Large intestine (tissue), 3 donors: Measurements from ENCODE around the gene ST6GALNAC3. TPM values are rescaled to one million over a fixed set of nuclear protein-coding genes. Genes with fewer than 3 reads are reported as not detected.

Source experiments
- DNase-seq, 2 donors: peaks; one replicate each; pipeline versions ENCODE4 v3.0.0 to v3.0.0-alpha.2; 2013
- H3K27ac ChIP-seq: one replicate; pipeline ENCODE4 v1.5.1; 2013; ENCODE audit warnings: low read length
- H3K27me3 ChIP-seq: 2 replicates; pipeline ENCODE4 v1.6.1; 2013; ENCODE audit warnings: low read length; ENCODE audit not compliant: control insufficient read depth, insufficient read depth
- H3K36me3 ChIP-seq: 2 replicates; pipeline ENCODE4 v1.6.1; 2013; ENCODE audit warnings: low read length; ENCODE audit not compliant: control insufficient read depth, insufficient read depth
- H3K4me1 ChIP-seq: one replicate; pipeline ENCODE4 v1.6.1; 2013; ENCODE audit warnings: low read length; ENCODE audit not compliant: control insufficient read depth, insufficient read depth
- H3K4me3 ChIP-seq: one replicate; pipeline ENCODE4 v1.5.1; 2013; ENCODE audit warnings: low read length
- H3K9me3 ChIP-seq: one replicate; pipeline ENCODE4 v1.6.1; 2013; ENCODE audit warnings: mild to moderate bottlenecking, low read depth, low read length, moderate library complexity; ENCODE audit not compliant: control insufficient read depth
- WGBS: methylation state at CpG from one replicate; pipeline ENCODE4 v1.1.5; 2013; ENCODE audit warnings: low lambda C conversion rate; ENCODE audit not compliant: insufficient coverage; 5-methylcytosine and 5-hydroxymethylcytosine counted together
- polyA plus RNA-seq: library from polyadenylated mRNA; unstranded; fragments of 120-200 nt; gene quantifications from one replicate; pipeline ENCODE4 v1.2.1, GENCODE V29; 2013

ST6GALNAC3 gene
- polyA plus RNA-seq, 1 donor, result 18.0 TPM

DNA sequence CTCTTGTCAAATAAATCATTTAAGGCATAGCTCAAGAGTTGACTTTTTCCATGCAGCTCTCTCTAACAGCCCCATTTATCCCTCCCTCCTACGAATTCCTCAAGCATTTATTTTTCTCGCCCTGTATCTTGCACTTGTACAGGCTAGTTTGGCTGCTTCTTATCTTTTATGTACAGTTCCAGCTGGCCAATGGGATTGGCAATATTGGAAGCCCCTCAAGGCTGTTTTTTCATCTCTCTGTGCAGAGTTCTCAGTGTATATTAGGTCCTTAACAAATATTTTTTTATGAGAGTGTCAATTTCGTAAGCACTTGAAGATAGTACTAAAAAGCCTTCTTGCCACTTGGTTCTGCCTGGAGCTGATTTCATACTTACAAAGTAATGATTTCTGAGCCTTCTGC lies 356.0 kb downstream of the ST6GALNAC3 start:
- no peaks in the 10 kb centered on the region for H3K36me3 ChIP-seq
- WGBS, result 69% methylated on average over 2 of the region's 3 CpGs
- no peak for DNase-seq
- no peaks in the 10 kb centered on the region for H3K9me3 ChIP-seq
- H3K27ac ChIP-seq, result no peak overlapping the region
- H3K27me3 ChIP-seq, result no peaks in the 10 kb centered on the region
- H3K4me3 ChIP-seq, result no peak overlapping the region
- H3K4me1 ChIP-seq, result no peaks in the 10 kb centered on the region

DNA sequence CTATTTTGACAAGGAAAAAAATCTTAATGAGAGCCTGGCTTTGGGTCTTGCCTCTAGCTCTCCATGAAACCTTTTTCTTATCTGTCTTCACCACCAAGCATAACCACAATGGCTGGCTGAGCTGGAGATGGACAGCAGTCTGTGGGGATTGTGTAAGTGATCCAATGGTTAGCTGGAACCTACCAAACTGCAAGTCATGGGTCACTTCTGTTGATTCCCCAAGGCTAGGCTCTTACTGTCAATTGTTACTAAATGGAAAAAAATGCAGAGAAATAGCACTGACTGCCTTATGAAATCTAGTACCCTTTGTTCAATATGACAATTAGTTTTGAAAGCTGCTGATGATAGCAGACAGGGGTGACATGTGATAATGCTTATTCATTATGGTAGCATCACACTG lies 359.0 kb downstream of the ST6GALNAC3 start:
- no peaks in the 10 kb centered on the region for H3K4me1 ChIP-seq
- no peaks in the 10 kb centered on the region for H3K27me3 ChIP-seq

GRCh38 chr1:76443217-76443616 lies 368.7 kb downstream of the ST6GALNAC3 start:
- no CpG with 5 or more reads among the region's 3 CpGs for WGBS
- Histone ChIP-seq H3K9me3 (no peaks in the 10 kb centered on the region), H3K4me1 (no peaks in the 10 kb centered on the region), H3K36me3 (no peaks in the 10 kb centered on the region), H3K4me3 (no peak overlapping the region), H3K27me3 (no peaks in the 10 kb centered on the region), H3K27ac (no peak overlapping the region)
- DNase-seq, result no peak

More for the DNA sequence above, 359.0 kb downstream of the ST6GALNAC3 start:
- no peak overlapping the region for H3K27ac ChIP-seq
- no peaks in the 10 kb centered on the region for H3K36me3 ChIP-seq
- H3K4me3 ChIP-seq, result no peak overlapping the region
- H3K9me3 ChIP-seq, result no peaks in the 10 kb centered on the region
- no peak for DNase-seq

GRCh38 chr1:76444773-76445172 lies 370.2 kb downstream of the ST6GALNAC3 start:
- no peak overlapping the region for H3K4me3 ChIP-seq
- H3K4me1 ChIP-seq, result no peaks in the 10 kb centered on the region
- DNase-seq, result no peak
- no CpG with 5 or more reads among the region's 1 CpG for WGBS
- no peak overlapping the region for H3K27ac ChIP-seq
- no peaks in the 10 kb centered on the region for H3K27me3 ChIP-seq
- no peaks in the 10 kb centered on the region for H3K9me3 ChIP-seq
- H3K36me3 ChIP-seq, result no peaks in the 10 kb centered on the region

GRCh38 chr1:76450229-76450628 lies 375.7 kb downstream of the ST6GALNAC3 start:
- Histone ChIP-seq H3K27me3 (no peaks in the 10 kb centered on the region), H3K27ac (no peak overlapping the region), H3K36me3 (no peaks in the 10 kb centered on the region), H3K4me3 (no peak overlapping the region), H3K4me1 (no peaks in the 10 kb centered on the region), H3K9me3 (no peaks in the 10 kb centered on the region)
- 100% methylated on average over 1 of the region's 1 CpG for WGBS
- DNase-seq, result no peak

GRCh38 chr1:76463278-76463677 lies 388.7 kb downstream of the ST6GALNAC3 start:
- Histone ChIP-seq H3K27ac (no peak overlapping the region), H3K4me1 (no peaks in the 10 kb centered on the region), H3K36me3 (no peaks in the 10 kb centered on the region), H3K4me3 (no peak overlapping the region), H3K27me3 (no peaks in the 10 kb centered on the region), H3K9me3 (no peaks in the 10 kb centered on the region)
- WGBS, result no CpG with 5 or more reads among the region's 3 CpGs
- DNase-seq, result no peak

DNA sequence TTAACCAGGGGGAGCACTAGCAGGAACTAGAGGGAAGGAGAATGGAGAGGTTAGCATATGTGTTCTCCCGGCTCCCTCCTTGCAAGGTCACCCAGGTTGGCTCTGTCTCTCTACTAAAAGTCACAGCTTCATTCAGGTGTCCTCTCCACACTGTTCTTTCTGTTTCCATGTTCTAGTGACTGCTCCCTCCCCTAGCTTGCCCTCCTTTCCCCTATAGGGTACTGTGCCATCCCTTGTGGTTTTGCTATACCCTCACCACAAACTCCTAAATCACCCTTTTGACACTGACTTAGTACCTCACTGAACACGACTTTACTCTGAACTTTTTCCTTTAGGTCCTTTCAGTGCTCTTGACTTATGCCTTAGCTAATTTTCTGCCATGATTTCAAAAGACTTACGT lies 389.3 kb downstream of the ST6GALNAC3 start:
- Histone ChIP-seq H3K4me3 (no peak overlapping the region), H3K27ac (no peak overlapping the region), H3K36me3 (no peaks in the 10 kb centered on the region), H3K9me3 (no peaks in the 10 kb centered on the region), H3K27me3 (no peaks in the 10 kb centered on the region), H3K4me1 (no peaks in the 10 kb centered on the region)
- 91% methylated on average over 2 of the region's 3 CpGs for WGBS
- DNase-seq, result no peak

DNA sequence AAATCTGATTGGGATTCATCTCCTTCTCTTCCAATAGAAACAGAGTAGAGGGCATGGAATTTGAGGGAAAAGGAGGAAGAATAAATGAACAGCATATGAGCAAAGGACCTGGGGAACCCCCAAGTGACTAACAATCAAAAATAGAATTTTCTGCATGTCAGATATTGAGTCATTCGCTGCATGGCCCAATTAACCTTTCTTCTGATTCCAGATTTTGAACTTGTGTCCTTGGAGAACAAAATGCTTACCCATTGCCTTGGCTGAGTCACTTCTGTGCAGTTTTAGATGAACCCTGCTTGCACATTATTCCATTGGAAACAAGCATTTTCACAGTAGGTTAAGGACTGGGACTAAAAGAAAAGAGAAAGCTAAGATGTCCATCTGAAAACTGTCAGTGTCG lies 390.5 kb downstream of the ST6GALNAC3 start:
- no peaks in the 10 kb centered on the region for H3K36me3 ChIP-seq
- H3K4me1 ChIP-seq, result no peaks in the 10 kb centered on the region
- H3K27ac ChIP-seq, result no peak overlapping the region
- WGBS, result 100% methylated on average over 1 of the region's 2 CpGs
- H3K9me3 ChIP-seq, result no peaks in the 10 kb centered on the region
- no peak for DNase-seq
- no peaks in the 10 kb centered on the region for H3K27me3 ChIP-seq
- H3K4me3 ChIP-seq, result no peak overlapping the region

DNA sequence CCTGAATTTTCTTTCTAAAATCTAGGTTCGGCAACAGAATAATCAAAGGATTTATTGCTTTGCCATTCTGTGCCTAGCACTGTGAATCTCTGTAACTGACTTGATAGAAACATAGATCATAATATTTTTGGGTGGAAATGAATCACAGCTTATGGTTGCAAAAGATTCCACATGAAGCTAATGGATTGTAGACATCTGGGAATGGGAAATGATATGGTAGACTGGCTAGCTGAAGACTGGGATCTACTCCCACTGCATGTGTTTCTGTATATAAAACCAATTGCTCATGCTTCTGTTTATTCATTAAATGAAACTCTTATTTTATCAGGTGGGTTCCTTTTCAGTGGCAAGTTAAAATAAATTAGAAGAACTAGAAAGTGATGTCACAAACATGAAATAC lies 395.6 kb downstream of the ST6GALNAC3 start:
- no peak overlapping the region for H3K27ac ChIP-seq
- no peak overlapping the region for H3K4me3 ChIP-seq
- H3K36me3 ChIP-seq, result no peaks in the 10 kb centered on the region
- WGBS, result 100% methylated on average over 1 of the region's 1 CpG
- no peak for DNase-seq
- no peaks in the 10 kb centered on the region for H3K27me3 ChIP-seq
- no peaks in the 10 kb centered on the region for H3K4me1 ChIP-seq
- H3K9me3 ChIP-seq, result no peaks in the 10 kb centered on the region

DNA sequence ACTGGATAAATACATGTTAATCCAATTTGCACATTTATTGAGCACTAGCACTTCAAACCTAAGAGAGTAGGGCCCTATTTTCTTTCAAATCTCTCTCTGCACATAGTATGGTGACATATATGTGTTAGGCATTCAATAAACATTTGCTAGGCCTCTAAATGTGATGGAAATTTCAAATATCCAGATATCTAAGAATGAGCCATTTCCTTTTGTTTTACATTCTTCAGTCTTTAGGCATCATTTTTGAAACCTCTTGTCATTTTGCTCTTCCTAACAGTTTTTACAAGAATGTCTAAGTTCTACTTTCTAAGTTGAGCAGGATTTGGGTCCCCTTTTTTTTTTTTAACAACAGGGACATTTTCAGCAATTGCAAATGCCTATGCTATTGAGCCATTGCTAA lies 397.0 kb downstream of the ST6GALNAC3 start:
- Histone ChIP-seq H3K9me3 (no peaks in the 10 kb centered on the region), H3K27ac (no peak overlapping the region), H3K4me3 (no peak overlapping the region), H3K36me3 (no peaks in the 10 kb centered on the region), H3K4me1 (no peaks in the 10 kb centered on the region), H3K27me3 (no peaks in the 10 kb centered on the region)
- no peak for DNase-seq

- Histone ChIP-seq H3K9me3 (no peaks in the 10 kb centered on the region), H3K4me1 (no peaks in the 10 kb centered on the region), H3K36me3 (no peaks in the 10 kb centered on the region), H3K27ac (no peak overlapping the region), H3K4me3 (no peak overlapping the region), H3K27me3 (no peaks in the 10 kb centered on the region)
- DNase-seq, result no peak
- no CpG with 5 or more reads among the region's 1 CpG for WGBS
Observed at GRCh38 chr1:76473591-76473990, 399.0 kb downstream of the ST6GALNAC3 start.
